Hematopoietic multipotent progenitor cell treated with erythropoietin and hydrocortisone succinate and interleukin-3 and kit ligand, for 4 days (in vitro differentiated cells): Measurements from ENCODE around the gene PRKCE.
"Not testable (repeated sequence)": the region's sequence is repeated elsewhere in the genome, so short reads cannot be mapped to it uniquely, and the experiment has no call there.

Experiments
- DNase-seq: peaks from one replicate; pipeline ENCODE4 v3.0.0-alpha.2; 2015

The PRKCE gene

DNA sequence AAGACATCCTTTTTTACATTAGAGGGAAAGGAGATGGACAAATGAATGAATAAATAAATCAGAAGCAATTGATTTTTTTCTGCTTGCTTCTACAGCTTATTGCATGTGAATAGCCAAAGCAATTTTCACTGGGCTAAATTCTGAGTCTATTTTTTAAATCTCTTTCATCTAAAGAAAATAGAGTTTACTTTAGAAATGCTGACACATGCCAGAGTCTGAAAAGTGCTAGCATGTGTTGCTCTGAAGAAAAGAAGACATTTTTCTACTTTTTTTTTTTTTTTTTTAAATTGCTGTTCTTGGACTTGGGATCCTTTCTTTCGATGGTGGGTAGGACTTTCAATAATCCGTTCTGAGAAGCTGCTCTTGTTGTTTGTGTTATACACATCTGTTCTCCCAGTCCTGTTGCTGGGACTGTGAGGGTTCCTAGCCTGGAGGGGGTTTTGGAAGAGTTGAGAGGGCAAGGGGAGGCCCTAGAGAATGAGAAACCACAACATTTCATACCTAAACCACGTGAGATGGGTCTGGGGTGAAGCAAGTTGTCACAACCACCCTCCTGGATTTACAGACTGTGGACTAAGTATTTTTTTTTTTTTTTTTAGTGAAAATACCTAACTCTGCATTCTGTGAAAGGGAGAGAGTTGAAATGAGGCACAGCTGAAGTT lies 193.5 kb downstream of the PRKCE start:
- no peak for DNase-seq

DNA sequence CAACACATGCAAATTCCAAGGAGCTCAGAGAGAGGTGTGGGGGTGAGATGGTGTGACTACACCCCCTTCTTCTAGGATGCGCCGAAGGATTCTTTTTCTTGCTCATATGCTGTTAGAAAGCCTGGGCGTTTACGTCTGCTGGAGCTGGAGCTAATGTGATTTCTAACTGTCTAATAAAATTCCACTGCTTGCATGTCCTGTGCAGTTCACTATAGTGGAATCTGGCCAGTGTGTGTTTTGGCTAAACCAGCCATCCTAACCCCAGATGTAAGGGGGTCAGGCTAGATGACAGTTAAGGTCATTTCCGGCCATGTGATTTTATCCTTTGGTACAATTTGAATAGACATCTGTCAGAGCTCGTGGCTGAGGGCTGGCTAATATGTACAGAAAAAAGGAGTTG lies 194.1 kb downstream of the PRKCE start:
- no peak for DNase-seq

DNA sequence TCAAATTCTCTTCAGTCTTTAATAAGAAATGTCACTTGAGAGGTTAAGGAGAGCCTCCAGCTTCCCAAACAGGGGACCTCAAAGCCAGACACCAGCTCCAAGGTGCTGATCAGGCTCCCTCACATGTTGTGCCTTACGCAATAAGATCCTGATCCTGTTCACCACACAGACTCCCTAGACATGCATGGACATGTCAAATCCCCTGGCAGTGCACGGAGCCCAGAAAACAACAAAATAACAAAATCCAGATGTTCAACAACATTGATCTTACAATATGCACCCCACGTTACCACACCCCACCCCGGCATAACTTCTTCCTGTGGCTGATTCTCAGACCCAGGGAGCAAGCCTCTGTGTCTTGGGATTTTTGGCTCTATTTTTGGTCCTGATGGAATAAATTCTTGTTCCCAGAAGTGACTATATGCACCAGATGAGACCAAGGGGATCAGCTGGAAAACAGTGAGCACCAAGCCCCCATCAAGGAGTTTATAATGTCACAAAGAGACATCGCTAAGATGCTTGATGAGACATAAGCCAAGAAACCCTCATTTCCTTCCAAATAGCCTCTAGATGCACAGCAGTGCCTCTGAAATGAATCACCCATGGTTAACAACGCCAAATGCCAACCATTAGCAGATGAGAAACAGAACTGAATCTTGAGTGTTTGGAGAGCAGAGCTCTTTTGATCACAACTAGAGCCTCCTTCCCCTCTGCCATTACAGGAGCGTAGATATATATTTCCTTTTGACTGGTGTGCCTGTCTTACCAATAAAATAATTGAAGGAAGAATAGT lies 198.2 kb downstream of the PRKCE start:
- DNase-seq: no peak

DNA sequence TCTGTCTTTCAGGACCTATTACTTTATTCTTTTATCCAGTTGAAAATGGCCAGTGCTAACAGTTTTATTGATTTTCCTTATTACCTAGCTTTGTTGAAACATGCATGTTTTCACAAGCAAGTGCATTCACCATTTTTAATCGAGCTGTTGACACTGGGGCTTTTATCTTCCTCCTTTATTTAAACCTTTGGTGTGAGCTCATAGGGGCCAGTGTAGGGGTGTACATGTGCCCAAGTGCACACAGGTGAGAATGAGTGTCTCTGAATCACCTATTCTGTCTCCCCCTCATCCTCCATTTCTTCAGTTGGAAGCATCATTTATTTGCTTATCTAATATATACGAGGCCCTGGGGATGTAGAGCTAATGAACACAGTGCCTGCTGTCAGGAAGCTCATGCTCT lies 199.1 kb downstream of the PRKCE start:
- no peak for DNase-seq

DNA sequence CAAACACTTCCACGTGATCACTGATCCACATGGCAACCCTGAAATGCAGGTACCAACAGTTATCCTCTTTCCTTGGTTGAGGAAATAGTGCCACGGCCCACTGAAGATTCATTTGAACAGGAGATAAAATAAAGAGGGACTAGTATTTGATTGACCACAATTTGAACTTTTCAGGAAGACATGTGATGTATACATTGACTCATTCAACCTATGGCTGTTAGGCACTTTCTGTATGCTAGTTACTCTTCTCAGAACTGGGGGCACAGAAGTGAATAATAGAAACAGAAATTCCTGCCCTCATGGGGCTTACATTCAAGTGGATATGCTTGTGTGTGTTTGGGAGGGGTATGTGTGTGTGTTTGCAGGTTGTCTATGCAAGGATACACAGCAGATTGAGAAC lies 199.6 kb downstream of the PRKCE start:
- DNase-seq: no peak

DNA sequence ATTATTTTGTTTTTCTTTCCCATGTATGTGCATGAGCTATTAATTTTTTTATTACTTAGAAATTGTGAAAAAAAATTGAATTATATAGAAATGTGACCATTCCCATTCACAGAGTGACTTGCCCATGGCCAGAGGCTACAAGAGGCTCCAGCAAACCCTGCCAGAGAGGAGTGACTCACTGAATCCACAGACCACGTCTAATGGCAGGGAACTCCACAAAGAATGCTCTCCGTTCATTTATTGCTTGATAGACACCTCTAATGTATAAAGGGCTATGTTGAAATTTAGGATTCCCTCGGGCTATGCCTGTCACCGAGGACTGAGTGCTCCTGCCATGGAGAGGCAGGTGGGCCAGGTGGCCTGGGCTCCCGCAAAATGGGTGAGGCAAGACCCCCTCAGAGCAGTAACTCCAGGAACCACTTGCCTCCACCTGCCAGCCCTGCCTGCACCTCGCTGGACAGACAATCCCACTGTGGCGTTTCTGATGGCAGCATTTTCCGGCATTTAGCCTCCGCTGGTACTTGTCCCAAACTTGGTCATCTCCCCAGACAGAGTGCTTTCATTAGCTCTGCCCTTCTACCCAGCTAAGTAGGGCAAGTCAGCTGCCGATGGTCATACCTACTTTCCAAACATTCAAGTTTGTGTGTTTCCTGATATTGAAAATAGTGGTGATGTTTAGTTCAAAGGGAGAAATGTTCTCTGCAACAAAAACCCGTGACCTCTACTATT lies 200.3 kb downstream of the PRKCE start:
- no peak for DNase-seq

DNA sequence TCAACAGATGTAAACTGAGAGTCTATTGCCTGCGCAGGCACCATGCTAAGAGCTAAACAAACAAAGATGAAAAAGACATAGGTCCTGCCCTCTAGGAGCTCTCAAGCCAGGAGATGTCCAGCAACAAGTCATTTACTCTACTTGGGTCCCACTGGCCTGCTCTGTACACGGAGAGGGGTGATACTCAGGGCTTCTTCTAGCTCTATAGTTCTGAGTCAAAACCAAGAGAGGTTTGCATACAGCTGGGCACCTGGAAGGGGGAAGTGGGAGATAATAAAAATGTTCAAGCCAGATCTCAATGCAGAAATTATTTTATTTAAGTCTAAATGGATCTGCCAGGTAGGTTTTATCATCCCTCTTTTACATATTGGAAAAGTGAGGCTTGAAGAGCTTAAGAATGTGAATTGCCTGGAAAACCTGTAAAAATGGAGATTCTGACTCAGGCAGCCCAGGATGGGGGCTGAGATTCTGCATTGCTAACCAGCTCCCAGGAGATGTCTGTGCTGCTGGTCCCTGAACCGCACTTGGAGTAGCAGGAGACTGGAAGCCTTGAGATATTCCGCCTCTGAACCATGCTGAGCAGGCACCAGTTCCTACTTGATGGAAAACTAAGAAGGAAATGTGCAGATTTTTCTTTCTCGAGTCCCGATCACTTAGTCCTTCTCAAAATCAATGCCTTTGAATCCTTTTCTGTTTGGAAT lies 201.1 kb downstream of the PRKCE start:
- no peak for DNase-seq

DNA sequence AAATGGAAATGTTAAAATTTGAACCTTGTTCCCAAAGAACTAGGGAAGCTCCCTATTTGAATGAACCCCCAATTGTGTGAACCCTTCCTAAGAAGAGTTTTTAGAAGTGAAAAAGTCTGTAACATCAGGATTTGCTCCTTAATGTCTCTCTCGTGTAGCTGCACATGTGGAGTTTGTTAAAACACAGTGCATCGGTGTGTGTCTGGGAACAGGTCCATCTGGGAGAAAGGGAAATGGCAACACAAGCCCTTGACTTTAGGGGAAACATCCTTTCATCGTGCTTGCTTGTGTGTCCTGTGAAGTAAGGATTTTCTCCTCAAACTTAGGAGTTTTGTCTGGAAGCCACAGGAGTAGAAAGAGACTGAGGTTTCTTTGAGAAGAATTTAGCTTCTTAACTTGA lies 203.9 kb downstream of the PRKCE start:
- DNase-seq: no peak

DNA sequence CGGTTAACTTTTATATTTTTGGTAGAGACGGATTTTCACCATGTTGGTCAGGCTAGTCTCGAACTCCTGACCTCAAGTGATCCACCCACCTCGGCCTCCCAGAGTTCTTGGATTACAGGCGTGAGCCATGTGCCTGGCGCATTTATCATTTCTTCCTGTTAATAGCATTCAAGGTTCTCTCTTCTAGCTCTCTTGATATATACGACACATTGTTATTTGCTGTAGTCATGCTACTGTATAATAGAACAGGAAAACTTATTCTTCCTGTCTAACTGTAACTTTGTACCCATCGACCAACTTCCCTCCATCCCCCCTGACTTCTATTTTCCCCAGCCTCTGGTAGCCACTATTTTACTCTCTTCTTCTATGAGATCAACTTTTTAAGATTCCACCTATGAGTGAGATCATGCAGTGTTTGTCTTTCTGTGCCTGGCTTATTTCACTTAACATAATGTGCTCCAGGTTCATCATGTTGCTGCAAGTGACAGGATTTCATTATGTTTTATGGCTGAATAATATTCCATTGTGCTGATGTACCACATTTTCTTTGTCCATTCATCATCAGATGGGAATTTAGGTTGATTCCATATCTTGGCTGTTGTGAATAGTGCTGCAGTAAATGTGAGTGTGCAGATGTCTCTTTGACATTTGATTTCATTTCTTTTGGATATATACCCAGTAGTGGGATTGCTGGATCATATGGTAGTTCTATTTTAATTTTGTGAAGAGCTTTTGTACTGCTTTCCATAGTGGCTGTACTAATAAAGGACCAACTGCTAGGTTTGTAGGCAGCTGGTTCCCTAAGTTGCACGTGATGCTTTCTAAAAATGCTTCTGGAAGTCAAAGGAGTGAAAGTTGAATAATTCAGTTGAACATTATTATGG lies 205.2 kb downstream of the PRKCE start:
- peak; percentile 37 for DNase-seq

DNA sequence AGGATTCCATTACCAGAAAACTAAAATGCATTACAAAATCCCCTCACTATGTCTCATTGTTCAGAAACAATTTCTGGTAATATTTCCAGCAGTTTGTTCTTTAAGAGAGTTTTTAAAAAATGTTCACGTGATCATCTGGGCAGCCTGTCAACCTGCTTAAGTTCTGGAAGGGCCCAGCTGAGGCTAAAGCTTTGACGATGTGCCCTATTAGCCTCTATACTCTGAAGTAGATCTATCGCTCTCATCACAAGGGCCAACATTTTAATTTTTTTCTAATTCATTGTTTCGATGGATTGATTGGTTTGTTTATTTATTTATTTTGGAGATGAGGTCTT lies 205.8 kb downstream of the PRKCE start:
- DNase-seq: no peak

DNA sequence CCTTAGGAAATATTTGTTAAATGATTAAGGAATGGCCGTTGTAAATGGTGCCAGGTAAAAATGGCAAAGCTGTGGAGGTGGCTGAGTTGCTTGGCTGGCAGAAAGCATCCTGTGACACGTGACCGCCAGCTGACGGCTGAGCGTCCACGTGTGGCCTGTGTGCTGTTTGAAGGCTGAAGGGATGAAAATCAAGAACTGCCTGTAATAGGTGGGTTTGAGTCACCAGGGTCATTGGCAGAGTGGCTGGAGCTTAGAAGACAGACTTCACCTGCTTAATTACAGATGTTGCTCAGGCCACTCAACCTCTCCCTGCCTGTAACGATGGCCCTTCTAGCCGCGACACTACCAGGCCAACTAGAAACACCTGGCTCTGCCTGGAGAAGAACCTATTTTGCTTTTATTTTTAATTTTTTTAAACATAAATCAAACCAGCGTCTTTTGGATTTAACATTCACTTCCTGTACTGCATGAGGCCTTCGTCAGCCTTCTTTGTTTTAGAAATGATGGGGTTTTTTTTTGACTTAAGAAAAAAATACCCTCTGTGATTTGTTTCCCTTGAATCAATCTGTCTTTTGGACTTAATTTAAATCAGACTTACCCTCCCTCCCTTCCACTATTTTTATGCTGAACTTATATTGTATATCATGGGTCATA lies 206.5 kb downstream of the PRKCE start:
- no peak for DNase-seq

DNA sequence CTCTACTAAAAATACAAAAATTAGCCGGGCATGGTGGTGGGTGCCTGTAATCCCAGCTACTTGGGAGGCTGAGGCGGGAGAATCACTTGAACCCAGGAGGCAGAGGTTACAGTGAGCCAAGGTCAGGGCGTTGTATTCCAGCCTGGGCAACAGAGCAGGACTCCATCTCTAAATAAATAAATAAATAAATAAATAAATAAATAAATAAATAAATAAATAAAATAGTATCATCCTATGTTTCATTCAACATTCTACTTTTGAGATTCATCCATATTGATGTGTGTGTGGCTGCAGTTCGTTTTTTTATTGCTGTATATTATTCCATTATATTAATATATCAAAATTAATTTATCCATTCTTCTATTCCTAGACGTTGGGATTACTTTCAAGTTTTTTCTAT lies 207.4 kb downstream of the PRKCE start:
- DNase-seq: not testable (repeated sequence)

DNA sequence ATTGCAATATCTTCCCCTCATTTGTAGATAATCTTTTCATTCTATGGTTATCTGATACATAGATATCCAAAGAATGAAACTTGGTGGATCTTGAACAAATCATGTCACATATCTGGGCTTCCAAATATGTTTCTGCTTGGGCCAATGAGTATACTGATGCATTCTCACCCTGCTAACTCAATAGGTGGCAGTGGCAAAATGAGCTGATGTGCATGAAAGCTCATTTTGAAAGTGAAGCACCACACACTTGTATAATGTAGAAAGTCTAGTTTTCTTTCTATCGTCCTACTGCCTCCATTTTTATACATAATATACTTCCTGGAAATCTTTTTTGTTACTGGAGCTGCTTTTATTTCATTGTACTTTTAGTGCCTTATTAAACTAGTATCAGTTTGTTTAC lies 208.2 kb downstream of the PRKCE start:
- no peak for DNase-seq

DNA sequence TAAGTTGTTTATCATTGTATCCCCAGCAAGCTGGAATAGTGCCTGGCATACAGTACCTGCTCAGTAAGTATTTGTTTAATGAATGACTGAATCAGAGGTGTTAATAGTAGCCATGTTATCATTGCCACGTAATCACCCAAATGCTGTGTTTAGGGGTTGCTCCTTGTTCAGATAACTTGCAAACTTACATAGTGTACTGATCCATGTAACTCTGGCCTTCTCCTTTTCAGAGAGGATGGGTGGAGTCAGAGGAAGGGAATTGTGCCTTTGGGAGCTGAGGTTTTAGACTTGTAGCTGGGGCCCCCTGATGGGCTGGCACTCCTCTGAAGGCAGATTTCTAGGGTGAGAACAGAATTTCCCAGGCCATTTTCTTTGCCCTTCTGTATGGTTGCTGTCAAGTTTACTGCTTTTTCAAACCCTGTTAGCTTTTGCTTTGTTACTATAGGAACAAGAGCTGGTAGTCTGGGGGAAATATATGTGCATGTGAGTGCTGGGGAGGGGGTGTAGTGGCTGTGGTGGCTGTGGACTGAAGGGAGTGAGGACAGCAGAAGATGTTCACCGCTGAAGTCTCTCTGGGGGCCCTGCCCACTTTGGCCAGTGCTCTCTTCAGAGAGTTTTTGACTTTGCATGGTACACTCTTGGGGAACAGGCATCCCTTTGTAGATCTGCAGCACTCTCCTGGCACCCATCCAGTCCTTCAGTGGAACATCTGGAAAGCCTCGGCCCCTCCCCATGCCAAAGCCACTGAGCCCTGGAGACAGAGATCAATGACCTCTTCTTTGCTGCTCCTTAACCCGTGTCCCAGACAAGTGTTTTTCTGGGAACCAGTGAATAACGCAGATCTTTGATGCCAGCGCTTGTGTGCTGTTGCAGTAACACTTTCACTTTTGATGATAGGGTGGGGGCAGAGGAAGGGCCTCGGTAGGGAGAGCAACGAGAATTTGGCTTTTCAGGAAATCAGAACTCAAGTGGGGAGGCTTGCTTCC lies 209.0 kb downstream of the PRKCE start:
- DNase-seq: peak; percentile 82

DNA sequence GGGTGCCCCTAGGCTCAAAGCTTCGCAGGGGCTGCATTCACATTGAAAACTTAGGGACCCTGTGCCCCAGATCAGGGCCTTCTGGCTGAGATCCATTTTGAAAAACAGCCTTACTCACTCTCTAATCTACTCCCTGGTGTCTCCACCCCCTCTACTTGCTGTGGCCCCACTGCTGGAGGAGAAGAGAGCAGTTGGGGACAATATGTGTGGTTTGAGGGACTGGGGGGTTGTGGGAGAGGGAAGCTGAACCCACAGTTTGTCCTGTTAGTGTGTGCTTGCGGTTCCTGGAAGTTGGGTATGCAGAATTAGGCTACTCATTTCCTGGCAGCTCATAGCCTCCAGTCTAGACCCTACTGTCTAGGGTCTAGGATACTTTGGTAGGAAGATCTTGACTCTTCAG lies 211.4 kb downstream of the PRKCE start:
- DNase-seq: peak; percentile 95

DNA sequence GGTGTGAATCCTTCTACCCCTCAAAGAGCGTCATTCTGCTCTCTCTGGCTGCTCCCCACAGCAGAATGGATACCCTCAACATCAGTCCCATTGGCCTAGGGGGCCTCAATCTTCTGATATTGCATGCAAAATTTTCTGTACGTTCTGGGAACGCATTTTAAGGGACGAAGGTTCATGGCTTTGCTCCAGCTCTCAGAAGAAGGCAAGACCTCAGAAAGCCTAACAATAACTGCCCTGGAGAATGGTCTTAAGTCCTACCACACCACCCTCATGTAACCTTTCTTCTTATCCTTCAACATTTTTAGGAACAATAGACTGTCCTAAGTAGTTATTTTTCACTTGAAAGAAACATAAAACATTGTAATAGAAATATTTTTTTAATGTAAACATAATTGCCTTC lies 212.6 kb downstream of the PRKCE start:
- DNase-seq: no peak

DNA sequence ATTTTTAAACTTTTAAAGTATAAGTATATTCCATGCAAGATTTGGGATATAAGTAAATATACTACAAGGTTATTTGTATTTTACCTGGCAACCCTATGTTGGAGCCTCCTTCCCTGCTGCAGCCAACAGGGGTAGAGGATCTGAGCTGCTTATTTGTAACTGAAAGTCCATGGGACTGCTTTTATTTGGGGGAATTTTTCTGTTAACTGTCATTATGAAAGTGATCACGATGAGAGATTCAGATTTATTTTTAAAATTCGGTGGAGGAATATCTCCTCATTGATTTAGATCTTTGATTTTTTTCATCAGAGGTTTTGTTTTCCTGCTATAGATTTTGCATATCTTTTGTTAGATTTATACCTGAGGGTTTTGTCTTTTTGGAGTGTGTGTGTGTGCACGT lies 215.9 kb downstream of the PRKCE start:
- DNase-seq: no peak

DNA sequence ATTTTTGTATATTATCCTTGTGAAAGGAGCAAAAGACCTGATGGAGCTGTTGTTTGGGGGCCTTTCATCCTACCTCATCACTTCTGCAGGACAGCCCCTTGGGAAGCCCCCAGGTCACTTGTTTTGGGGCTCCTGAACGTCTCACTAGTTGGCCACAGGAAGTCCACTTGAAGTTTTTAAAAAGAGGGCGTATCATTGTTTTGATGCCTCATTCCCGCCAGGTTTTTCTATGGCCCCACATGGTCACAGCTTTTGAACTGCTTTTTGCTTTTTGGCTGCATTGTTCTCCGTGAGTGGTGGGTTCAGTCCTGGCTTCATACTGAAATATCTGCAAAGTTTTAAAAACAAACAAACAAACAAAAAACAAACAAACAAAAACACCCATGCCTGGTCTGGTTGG lies 216.3 kb downstream of the PRKCE start:
- no peak for DNase-seq

DNA sequence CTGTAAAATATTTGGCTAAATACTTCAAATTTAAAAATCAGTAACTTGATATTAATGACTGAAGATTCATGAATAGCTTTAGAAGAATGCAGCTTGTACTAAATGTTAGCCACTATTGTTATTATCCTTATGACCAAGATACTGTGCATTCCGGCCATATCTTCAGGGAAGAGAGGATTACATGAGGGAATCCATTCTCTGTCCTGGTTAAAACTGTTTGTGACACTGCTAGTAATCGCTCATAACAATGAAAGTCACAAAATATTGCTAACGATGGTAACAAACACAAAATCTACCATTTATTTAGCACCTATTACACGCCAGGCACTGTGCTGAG lies 217.7 kb downstream of the PRKCE start:
- no peak for DNase-seq

DNA sequence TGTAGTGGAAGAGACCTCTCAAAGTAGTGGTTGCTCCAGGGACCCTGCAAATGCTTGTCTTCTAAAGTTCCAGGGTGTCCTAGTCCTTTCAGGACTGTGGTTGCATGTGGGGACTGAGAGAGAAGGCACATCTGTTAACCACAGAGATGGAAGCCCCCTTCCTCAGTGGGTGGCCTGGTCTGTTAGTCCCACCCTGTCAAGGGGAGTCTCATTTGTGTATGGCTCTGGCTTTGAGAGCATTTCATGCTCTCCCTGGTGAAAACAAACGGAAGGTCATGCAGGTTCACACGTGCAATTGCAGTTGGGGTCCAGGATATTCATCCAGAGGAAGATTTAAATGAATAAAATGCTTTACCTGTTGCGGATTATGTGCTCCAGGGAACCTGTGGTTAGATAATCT lies 219.6 kb downstream of the PRKCE start:
- no peak for DNase-seq

DNA sequence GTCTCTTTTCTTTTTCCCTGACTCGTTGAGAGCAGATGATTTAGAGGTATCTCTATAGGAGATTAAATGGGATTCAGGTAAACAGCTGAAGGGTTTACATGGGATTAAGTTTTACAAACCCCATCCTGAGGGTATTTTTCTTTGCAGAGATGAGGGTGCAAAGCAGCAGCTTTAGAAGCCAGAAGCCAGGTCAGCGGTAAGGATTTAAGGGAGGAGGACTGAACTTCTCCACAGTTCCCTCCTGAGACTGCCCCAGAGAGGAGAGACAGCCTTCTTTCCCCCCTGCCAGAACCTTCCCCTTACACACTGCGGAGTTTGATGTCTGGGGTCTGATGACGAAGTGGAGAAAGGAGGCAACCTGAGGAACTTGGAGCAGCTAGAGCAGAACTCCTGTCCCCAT lies 220.1 kb downstream of the PRKCE start:
- DNase-seq: no peak
